GM18508 (cell line): ENCODE measurements around the gene PITPNM3.

Experiments
- ATAC-seq: cut with Tn5 transposase; IDR thresholded peaks from one replicate; pipeline ENCODE4 v1.9.1; 2021; ENCODE audit warnings: moderate number of reproducible peaks; ENCODE audit not compliant: insufficient read depth, unreplicated experiment

PITPNM3 gene

GRCh38 chr17:6470146-6470718, 86.1 kb downstream of the PITPNM3 start:
- no peak for ATAC-seq

DNA sequence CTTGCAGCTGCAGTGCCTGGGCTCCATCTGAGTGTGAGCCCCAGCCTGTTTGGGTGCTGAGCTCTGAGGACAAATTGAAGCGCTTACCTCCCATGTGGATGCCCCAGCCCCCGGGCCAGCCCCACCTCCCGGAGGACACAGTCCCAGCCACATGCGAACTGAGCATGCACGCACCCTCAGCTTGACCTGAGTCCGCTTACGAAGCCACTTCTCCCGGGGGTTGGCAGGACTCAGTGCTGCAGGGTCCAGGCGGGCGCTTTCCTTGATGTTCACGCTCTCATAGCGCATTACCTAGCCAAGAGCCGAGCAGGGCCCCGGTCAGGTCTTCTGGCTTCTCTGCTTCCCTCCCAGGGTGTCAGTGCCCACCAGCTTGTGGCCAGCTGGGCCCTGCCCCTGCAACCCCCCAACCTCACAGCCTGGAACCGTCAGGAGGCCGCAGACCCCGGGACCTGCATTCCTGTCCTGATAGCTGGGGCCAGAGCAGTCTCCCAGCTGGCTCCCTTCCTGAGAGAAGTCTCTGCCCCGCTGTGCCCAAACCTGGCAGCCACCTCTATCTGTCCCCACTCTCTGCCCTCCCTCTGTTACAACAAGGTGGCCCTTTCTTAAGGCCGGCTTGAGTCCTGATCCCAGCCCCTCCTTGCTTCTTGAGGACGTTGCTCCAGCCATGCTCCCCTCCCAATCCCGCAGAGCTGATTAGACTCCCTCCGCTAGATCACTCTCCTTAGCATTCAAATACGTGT, 88.1 kb downstream of the PITPNM3 start:
- no peak for ATAC-seq

- no peak for ATAC-seq
Observed at GRCh38 chr17:6467567-6467966, 88.8 kb downstream of the PITPNM3 start.

- ATAC-seq = no peak
Observed at GRCh38 chr17:6465206-6466003, 91.0 kb downstream of the PITPNM3 start.

DNA sequence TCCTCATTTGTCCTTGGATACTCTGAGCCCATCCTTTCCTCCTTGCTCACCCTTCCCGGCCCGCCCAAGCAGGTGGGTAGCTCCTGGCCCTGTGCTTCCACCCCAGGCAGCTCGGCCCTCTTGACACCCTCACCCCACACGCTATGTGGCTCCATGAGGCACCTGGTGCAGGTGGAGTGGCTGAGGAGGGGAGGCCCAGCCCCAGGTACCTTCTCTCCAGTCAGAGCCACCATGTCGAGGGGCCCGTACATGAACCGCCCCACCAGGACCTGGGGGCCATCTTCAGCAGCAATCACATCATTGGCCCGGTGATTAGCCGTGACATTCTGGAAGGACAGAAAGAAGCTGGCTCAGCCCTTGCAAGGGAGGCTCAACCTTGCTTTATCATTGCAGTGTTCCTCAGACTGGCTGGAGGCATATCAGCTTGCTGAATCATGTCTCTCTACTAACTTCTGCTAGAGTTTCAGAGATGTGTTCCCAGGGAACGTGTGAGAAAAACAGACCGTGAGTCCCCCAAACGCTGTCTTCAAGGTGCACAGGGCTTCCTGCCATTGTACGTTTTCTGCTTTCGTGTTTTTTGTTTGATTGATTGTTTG, 91.8 kb downstream of the PITPNM3 start:
- no peak for ATAC-seq

DNA sequence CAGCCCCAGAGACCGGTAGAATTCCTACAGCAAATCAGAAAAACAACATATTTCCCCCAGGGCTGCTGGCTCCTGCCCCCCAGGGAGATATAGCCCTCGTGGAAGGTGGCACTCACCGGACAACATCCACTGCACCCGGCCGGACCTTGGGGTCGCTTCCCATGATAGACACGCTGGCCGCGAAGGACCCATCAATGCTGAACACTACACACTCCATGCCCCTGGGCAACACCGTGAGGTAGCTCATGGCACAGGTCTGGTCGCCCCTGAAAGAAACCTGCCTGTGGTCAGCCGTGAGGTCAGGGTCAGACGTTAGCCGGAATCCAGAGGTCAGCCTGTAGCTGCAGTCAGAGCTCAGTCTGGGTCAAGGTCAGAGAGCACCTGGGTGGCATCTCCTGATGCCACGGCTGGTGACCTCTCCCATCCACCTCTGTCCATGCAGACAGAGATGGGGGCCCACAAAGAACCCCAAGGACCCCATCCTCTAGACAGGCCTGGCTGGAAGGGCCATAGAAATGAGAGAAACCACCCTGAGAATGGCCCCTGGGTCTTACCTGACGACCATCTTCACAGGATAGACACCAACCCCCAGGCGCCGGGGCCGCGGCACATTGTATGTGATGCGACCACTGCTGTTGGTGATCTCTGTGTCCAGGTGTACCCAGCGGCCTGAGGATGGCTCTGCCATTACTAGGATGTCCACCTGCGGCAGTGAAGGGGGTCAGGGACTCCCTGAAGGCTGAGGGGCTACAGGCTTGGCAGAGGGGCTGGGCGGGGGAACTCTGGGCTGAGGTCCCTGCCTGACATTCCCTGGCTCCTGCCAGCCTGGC, 92.5 kb downstream of the PITPNM3 start:
- no peak for ATAC-seq

DNA sequence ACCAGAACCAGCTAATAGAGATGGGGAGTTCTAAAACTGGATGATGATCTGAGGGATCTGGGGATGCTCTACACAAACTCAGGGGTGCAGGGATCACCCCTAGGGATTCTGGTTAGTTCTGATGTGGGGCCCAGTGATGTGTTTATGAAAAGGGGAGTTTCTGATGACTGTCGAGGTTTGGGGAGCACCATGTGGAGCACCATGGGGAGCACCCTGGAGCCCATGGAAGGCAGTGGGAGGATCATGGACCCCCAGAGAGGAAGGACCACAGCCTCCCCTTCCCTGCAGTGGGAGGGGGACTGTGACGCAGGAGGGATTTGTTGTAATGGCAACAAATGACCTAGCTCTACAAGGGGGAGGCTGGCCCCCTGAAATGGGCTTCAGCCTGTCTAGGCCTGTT, 93.7 kb downstream of the PITPNM3 start:
- no peak for ATAC-seq

DNA sequence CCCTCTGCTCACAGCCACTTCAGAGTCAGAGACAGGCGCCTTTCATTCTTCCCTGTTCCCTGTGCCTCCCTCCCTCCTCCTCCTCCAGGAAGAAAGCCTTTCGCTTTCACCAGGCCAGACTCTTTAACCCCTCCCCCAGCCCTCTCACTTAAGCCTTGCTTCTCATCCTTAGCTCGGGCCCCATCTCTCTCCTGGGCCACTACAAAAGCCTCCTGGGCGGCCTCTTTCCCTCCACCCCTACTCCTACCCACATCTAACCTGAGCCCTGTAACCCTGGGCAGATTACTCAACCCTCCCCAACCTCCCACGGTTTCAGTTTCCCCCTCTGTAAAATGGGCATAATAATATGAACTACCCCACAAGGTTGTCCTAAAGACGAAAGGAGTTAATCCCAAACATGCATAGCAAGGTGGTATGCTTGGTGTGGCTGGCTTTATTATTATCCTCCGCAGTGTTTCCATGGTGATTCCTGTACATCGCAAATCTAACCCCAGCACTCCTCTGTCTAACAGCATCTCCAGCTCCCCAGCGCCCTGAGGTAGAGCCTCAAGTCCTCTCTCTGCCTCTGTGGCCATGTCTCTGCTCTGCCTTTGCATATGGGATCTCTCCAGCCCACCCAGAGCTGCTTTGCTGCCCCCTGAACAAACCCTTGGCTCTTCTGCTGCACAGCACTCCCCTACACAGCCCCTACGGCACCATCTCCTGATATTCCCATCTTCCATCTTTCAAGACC, 94.4 kb downstream of the PITPNM3 start:
- no peak for ATAC-seq

DNA sequence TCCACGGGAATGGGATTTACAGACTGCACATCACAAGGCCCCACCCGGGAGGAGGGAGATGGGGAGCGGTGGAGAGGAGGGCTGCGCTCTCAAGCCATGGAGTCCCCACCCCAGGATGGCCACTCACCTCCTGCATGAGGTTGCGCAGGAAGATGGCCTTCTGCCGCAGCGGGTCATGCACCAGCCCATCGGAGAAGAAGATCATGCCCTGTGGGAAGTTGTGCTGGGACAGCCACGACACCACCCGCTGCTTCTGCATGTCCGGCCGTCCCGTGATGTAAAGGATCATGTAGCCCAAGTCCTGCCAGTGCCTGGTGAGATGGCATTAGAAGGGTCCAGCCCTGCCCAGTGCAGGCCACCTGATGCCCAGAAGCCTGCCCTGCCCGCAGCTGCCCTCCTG, 95.1 kb downstream of the PITPNM3 start:
- ATAC-seq = no peak

GRCh38 chr17:6460531-6461161, 95.7 kb downstream of the PITPNM3 start:
- no peak for ATAC-seq

DNA sequence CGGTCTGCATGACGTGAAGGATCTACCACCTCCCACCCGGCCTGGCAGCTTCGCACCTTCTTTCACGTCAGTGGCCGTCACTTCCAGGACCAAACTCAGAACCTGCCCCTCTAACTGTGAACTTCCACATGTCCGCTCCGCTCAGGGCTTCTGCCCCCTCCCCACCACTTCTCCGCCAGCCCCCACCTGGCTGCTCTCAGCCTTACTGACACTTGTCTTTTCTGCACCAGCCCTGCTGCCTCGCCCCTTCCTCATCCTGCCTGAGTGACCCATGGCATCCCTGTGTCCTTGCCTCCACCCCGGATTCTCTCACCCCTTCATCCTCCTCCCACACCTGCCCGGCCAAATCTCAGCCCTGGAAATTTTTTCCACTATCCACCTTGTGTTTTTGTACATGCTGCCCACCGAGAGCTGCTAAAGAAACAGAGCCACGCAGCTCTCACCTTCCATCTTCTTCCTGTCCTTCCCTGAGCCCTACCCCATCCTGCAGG, 97.8 kb downstream of the PITPNM3 start:
- ATAC-seq = no peak

DNA sequence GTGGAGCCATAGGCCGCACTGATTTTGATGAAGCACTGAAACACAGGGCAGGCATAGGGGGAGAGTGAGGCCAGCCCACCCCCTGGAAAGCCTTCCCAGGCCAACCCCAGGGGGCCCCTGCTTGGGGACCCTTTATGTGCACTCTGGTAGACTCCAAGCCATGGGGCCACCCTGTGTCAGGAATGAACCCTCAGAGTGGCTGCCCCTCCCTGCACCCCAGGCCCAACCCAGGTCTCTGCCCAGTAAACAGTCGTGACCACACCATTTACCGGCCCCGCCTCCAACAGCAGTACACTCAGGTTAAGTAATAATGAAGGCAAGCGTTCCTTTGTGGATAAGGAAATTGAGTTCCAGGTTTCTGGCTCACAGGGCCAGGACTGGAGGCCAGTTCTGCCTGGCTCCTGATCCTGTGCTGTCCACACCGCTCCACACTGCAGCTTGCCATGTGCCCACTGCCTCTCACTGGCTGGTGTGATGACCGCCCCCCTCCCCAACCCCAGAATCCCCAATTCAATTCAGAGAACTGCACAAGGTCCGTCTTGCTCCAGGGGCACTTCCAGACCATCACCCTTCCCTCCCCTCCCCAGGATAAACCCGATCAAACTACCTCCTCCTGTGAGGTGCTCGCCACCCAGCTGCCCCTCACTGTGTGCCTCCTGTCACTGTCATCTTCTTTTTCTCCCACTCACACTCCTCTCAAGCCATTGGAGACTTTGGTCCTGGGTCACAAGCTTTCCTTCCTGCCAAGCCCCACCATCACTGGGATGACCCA, 98.5 kb downstream of the PITPNM3 start:
- ATAC-seq = no peak

DNA sequence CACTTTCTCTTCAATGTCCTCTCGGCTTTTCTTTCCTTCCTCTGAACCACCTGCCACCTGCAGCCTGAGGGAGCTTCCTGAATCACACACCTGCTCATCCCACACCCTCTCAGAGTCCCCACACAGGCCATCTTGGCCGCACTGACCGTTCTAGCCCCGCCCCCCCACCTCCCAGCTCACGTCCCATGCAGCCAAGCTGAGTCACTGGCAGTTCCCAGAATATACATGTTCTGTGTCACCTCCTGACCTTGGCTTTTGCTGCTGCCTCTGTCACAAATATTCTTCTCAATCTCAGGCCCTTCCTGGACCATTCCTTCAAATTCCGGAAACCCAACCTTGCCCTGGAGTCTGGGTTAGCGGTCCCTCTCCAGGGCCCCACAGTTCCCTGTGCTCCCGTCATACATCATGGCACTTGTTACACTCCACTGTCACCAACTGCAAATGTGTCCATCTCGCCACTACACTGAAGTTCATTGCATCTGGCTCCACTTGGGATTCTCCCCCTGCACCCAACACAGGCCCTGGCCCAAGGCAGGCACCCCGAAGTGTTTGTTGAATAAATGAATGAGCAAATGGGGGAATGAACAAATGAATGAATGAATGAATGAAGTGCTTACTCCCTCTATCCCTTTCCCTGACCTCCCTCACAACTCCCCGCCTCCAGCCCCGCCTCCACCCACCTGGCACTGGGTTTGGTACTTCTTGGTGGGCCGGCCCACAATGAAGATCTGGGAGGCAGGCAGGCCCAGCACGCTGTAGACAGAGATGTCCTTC, 99.3 kb downstream of the PITPNM3 start:
- ATAC-seq = no peak

DNA sequence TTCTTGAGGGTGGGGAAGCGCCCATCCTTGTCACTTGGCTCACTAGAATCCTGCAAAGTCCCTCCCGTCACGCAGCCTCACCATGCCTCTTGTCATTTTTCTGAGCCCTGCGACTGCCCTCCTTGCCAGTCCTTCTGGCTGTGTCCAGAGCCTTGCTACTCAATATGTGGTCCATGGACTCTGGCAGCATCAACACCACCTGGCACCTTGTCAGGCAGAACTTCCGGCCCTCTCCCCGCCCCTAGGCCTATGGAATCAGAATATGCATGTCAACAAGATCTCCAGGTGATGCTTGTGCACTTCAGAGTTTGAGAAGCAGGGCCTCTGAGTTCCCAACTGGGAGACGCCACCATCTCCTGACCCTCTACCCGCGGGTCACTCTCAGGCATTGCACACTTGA, 100.0 kb downstream of the PITPNM3 start:
- no peak for ATAC-seq

GRCh38 chr17:6455321-6455705, 101.0 kb downstream of the PITPNM3 start:
- ATAC-seq = no peak

GRCh38 chr17:6454495-6455320, 101.6 kb downstream of the PITPNM3 start:
- no peak for ATAC-seq
